ENCODE data around the gene SYNJ1.
"Not testable (repeated sequence)": the region's sequence is repeated elsewhere in the genome, so short reads cannot be mapped to it uniquely, and the experiment has no call there.

Gene SYNJ1

GRCh38 chr21:32613436-32614043, 114.3 kb downstream of the SYNJ1 start:
- DNase-seq (ENCODE audit: low read depth in 3 of 3) = no peak

GRCh38 chr21:32612999-32613337, 114.8 kb downstream of the SYNJ1 start:
- no peak for DNase-seq (ENCODE audit: low read depth in 3 of 3)

GRCh38 chr21:32612075-32612998, 115.5 kb downstream of the SYNJ1 start, which contains the start of gene CFAP298:
CFAP298 (minus strand) TSS chr21:32612377; CDS start chr21:32612243, 134 bp downstream.
- peak; percentile 66 to 70 (median 70) for DNase-seq (ENCODE audit: low read depth in 3 of 3)

GRCh38 chr21:32611471-32611997, 116.3 kb downstream of the SYNJ1 start:
- DNase-seq (ENCODE audit: low read depth in 3 of 3) = peak in 2 of 3 experiments; percentile 7 to 9

- DNase-seq (ENCODE audit: low read depth in 3 of 3) = not testable (repeated sequence)
Observed at GRCh38 chr21:32610940-32611339, 116.9 kb downstream of the SYNJ1 start.

- DNase-seq (ENCODE audit: low read depth in 3 of 3) = no peak
Observed at GRCh38 chr21:32608851-32609250, 119.0 kb downstream of the SYNJ1 start.

- DNase-seq (ENCODE audit: low read depth in 3 of 3) = no peak
Observed at GRCh38 chr21:32605469-32605868, 122.3 kb downstream of the SYNJ1 start.

GRCh38 chr21:32604464-32604863, 123.3 kb downstream of the SYNJ1 start:
- no peak for DNase-seq (ENCODE audit: low read depth in 3 of 3)

GRCh38 chr21:32603131-32603530, 124.7 kb downstream of the SYNJ1 start:
- DNase-seq (ENCODE audit: low read depth in 3 of 3) = no peak

GRCh38 chr21:32602099-32602498, 125.7 kb downstream of the SYNJ1 start:
- DNase-seq (ENCODE audit: low read depth in 3 of 3) = no peak

- no peak for DNase-seq (ENCODE audit: low read depth in 3 of 3)
Observed at GRCh38 chr21:32599526-32599925, 128.3 kb downstream of the SYNJ1 start.

- no peak for DNase-seq (ENCODE audit: low read depth in 3 of 3)
Observed at GRCh38 chr21:32599091-32599490, 128.7 kb downstream of the SYNJ1 start.

GRCh38 chr21:32597205-32597604, 130.6 kb downstream of the SYNJ1 start:
- DNase-seq (ENCODE audit: low read depth in 3 of 3) = no peak

- DNase-seq (ENCODE audit: low read depth in 3 of 3) = no peak
Observed at GRCh38 chr21:32595431-32595830, 132.4 kb downstream of the SYNJ1 start.

- DNase-seq (ENCODE audit: low read depth in 3 of 3) = no peak
Observed at GRCh38 chr21:32593690-32594089, 134.1 kb downstream of the SYNJ1 start.

- DNase-seq (ENCODE audit: low read depth in 3 of 3) = no peak
Observed at GRCh38 chr21:32592929-32593502, 134.8 kb downstream of the SYNJ1 start.

- DNase-seq (ENCODE audit: low read depth in 3 of 3) = no peak
Observed at GRCh38 chr21:32590130-32590529, 137.7 kb downstream of the SYNJ1 start.

- DNase-seq (ENCODE audit: low read depth in 3 of 3) = no peak
Observed at GRCh38 chr21:32587651-32588050, 140.2 kb downstream of the SYNJ1 start.

- no peak for DNase-seq (ENCODE audit: low read depth in 3 of 3)
Observed at GRCh38 chr21:32587120-32587519, 140.7 kb downstream of the SYNJ1 start.

GRCh38 chr21:32585970-32586369, 141.8 kb downstream of the SYNJ1 start:
- DNase-seq (ENCODE audit: low read depth in 3 of 3) = no peak

GRCh38 chr21:32585042-32585710, 142.6 kb downstream of the SYNJ1 start, which contains the start of gene TCP10L:
TCP10L (minus strand) TSS chr21:32585523; CDS start chr21:32584304, 1,219 bp downstream.
- DNase-seq (ENCODE audit: low read depth in 3 of 3) = no peak

GRCh38 chr21:32584472-32584871, 143.3 kb downstream of the SYNJ1 start:
- DNase-seq (ENCODE audit: low read depth in 3 of 3) = no peak
